Ectodermal cell (in vitro differentiated cells): ENCODE results near the gene SPINK7.

Experiments
- H3K27ac ChIP-seq: 2 replicates; pipeline ENCODE4 v1.7.0; 2013; ENCODE audit warnings: mild to moderate bottlenecking, low read depth, low read length; ENCODE audit not compliant: insufficient read depth, poor library complexity, severe bottlenecking
- H3K27me3 ChIP-seq: 2 replicates; pipeline ENCODE4 v1.7.0; 2013; ENCODE audit warnings: mild to moderate bottlenecking, low read length; ENCODE audit not compliant: insufficient read depth, control insufficient read depth, poor library complexity, severe bottlenecking
- H3K36me3 ChIP-seq: one replicate; pipeline ENCODE4 v1.7.0; 2013; ENCODE audit warnings: low read length; ENCODE audit not compliant: control insufficient read depth, insufficient read depth
- H3K4me1 ChIP-seq: one replicate; pipeline ENCODE4 v1.7.0; 2013; ENCODE audit warnings: low read length; ENCODE audit not compliant: control insufficient read depth, insufficient read depth
- H3K4me3 ChIP-seq: 2 replicates; pipeline ENCODE4 v1.7.0; 2013; ENCODE audit warnings: low read depth, low read length, control low read depth; ENCODE audit not compliant: insufficient read depth
- H3K9me3 ChIP-seq: 2 replicates; pipeline ENCODE4 v1.7.0; 2013; ENCODE audit warnings: mild to moderate bottlenecking, low read length, moderate library complexity; ENCODE audit not compliant: control insufficient read depth
- WGBS, 2 experiments: methylation state at CpG; one replicate each; pipeline ENCODE4 v1.1.7; 2013; ENCODE audit warnings: missing lambda C conversion rate in 2 of 2; 5-methylcytosine and 5-hydroxymethylcytosine counted together

SPINK7 gene

DNA sequence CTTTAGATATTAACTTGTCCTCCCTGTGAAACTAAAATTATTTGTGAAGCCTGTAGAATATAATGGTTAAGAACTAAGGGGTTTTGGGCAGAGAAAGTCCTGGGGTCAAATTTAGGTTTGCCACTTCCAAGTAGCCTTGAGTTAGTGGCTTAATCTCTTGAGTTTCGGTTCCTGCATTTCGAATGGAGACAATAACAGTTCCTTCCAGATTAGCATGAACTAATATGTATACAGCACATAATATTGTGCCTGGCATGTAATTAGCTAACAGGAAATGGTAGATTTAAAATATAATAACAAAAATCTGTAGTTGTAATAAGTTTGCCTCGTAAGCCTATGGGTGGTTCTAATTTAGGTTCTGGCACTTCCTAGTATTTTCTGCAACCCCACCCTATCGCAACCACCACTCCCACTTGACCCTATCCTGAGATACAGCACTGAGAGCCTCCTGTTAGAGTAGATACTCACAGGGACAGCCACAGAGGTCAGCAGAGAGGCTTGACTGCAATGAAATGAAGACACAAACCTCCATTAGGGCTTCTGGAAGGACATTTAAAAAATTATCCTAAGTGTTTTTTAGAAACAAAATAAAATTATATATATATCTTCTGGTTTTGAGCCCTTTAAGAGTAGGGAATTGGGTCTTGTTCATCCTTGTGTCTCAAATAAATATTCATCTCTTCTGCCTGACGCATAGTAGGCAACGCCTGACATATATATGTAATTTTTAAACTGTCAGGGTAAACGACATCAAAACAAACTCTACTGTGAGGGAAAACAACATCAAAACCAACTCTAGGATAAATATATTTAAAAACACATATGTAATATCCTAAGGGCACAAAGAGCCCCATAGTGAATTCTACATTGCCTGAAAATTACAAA, 31.6 kb downstream of the SPINK7 start:
- Histone ChIP-seq H3K36me3 (no peaks in the 10 kb centered on the region), H3K4me1 (no peaks in the 10 kb centered on the region), H3K4me3 (no peak overlapping the region), H3K27me3 (no peaks in the 10 kb centered on the region), H3K9me3 (no peaks in the 10 kb centered on the region), H3K27ac (no peak overlapping the region)
- 78 to 95% methylated on average over 5 to 6 of the region's 7 CpGs for WGBS, 2 experiments

DNA sequence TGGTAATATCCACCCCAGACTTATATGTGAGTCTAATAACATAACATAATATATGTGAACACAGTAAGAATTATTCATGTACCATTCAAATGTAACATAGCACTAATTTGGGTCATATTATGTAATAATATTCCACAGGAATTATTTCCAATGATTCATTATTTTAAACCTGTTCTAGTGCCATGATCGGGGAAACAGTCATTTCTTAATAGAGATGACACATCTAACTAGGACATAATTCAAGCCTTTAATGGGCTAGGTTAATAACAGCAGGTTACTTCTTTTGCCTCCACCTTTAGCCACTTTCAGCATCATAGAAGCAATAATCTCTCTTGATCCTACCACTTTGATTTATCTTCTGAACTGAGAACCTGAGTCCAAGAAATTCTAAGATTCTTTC, 35.5 kb downstream of the SPINK7 start:
- Histone ChIP-seq H3K27ac (no peak overlapping the region), H3K36me3 (no peaks in the 10 kb centered on the region), H3K4me1 (no peaks in the 10 kb centered on the region), H3K9me3 (no peaks in the 10 kb centered on the region), H3K27me3 (no peaks in the 10 kb centered on the region), H3K4me3 (no peak overlapping the region)
- 63 to 100% methylated on average over 1 of the region's 1 CpG for WGBS, 2 experiments

DNA sequence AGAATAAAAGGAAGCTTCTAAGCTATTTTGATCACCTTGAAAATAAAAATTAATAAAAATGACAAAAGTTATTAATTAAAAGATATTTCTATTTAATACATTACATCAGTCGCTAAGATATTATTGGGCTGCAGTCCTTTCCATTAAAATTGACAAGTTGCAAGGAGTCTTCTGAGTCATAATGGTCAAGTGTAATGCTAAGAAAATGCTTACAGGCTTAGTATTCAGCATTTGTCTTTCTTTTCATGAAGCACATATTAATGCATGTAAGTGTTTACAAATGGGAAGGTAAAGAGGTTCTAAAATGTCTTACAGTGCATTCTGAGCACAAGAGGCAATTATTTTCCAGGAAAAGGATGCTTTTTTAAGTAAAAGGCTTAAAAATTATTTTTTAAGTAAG, 40.5 kb downstream of the SPINK7 start:
- Histone ChIP-seq H3K36me3 (no peaks in the 10 kb centered on the region), H3K27ac (no peak overlapping the region), H3K9me3 (no peaks in the 10 kb centered on the region), H3K4me3 (no peak overlapping the region), H3K4me1 (no peaks in the 10 kb centered on the region), H3K27me3 (no peaks in the 10 kb centered on the region)
- 100% methylated on average over 1 of the region's 1 CpG; no CpG with 5 or more reads in 1 of the 2 experiments for WGBS, 2 experiments

DNA sequence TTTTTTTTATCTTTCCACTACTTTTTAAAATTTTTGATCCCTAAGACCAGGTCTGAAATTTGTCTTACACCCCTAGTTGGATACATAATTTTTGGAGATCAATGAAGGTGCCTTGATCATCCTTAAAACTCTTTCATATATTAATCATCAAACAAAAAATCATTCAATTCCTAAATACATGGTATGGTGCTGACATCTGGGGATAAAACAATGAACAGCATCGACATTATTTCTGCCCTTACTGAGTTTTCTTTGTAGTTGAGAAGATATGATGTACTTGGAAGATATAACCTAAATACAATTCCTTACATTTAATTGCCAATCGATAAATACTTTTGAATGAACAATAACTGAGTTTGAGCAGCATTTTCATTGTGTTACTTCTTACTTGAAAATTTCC, 41.4 kb downstream of the SPINK7 start:
- no peak overlapping the region for H3K27ac ChIP-seq
- no peaks in the 10 kb centered on the region for H3K36me3 ChIP-seq
- no peak overlapping the region for H3K4me3 ChIP-seq
- no peaks in the 10 kb centered on the region for H3K27me3 ChIP-seq
- 87 to 89% methylated on average over 1 to 2 of the region's 2 CpGs for WGBS, 2 experiments
- no peaks in the 10 kb centered on the region for H3K9me3 ChIP-seq
- no peaks in the 10 kb centered on the region for H3K4me1 ChIP-seq

DNA sequence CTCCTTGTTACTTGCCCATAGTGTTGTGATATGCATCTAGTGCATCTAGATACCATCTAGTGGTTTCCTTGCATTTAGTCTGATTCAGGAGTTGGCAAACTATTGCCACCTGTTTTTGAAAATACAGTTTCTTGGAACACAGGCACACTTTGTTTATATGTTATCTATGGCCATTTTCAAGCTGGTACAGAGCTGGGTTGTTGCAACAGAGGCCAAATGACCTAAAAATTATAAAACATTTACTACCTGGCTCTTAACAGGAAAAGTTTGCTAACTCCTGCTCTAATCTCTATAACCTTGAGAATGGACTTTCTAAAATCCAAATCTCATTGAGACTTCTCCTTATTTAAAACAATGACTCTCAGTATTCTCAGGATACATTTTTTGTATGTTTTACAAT, 52.1 kb downstream of the SPINK7 start:
- H3K9me3 ChIP-seq: no peaks in the 10 kb centered on the region
- H3K4me1 ChIP-seq: no peaks in the 10 kb centered on the region
- H3K27ac ChIP-seq: no peak overlapping the region
- H3K27me3 ChIP-seq: no peaks in the 10 kb centered on the region
- H3K4me3 ChIP-seq: no peak overlapping the region
- H3K36me3 ChIP-seq: no peaks in the 10 kb centered on the region
